Activated CD8-positive, alpha-beta memory T cell treated with anti-CD3 and anti-CD28 coated beads, Interleukin-2, amount 50 U/mL, for 24 hours (primary cell): ENCODE results near the gene CDH4.

Experiments used
- DNase-seq: peaks from one replicate; pipeline ENCODE4 v3.0.0-alpha.2; 2020; ENCODE audit errors: extremely low read depth

Gene CDH4

DNA sequence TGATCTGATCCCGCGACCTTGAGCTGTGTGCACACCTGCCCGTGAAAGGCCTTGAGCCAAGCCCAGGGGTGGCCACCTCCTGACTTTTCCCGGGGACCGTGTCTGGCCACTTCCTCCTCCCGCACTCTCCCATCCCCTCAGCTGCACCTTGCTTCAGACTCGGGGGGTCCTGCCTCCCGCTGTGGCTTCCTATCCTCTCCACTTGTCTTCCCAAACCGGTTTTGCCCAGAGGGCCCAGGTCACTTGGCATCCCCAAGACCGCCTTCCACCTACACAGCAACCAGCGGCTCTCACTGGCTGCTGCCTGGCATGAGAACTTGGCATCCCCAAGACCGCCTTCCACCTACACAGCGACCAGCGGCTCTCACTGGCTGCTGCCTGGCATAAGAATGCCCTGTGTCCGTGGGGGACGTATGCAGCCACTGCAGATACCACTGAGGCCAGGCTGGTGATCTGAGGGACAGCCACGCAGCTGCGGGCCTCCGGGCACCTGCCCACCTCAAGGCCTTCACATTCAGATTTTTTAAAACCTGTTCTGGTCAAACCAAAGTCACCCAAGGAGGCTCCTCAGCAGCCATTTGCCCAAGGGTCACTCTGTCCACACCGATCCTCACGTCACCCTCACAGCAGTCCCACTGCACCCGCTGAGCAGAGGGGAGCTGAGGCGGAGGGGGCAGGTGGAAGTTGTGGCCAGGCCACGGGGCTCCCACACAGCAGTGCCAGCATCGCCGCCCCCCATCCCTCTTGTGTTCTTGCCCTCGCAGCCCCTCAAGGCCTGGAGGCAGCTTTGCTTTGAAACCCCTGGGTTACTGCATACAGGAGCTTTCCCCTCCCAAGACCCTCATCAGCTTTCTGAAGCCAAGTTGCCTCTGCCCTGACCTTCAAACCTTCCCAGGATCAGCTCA, 568.1 kb downstream of the CDH4 start:
- DNase-seq, result no peak

DNA sequence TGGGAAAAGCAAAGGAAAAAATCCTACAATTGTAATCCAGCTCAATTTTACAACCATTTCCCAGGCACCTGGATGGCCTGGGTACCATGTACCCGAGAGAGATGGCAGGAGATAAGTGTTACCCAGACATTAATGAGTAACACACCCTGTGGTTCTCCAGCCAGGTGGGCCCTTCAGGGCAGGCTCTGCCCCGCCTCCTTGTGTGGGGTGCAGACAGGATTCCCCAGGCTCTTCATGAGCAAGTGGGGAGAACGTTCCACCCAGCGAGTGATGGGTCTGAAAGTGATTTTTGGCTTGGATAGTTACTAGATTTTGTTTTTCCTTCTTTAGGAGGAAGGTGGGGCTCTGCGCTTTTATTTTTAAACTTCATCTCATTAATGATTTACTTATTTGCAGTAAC, 569.7 kb downstream of the CDH4 start:
- no peak for DNase-seq

DNA sequence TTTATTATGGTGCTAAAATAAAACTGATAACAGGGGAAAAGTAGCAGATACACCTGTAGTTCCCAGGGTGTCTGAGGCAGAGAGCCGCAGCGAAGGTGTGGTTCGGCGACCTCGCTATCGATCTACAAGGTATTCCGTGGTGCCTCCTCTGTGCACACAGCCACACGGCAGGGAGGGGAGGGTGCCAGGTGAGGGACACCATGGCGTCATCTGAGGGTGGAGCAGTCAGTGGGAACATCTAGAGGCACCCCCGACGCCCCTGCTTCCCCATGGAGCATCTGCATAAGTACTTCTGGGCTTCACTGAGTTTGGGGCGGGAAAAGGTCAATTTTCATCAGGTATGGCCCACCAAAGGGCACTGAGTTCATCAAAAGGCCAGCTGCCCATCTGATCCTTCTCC, 570.3 kb downstream of the CDH4 start:
- DNase-seq, result no peak

DNA sequence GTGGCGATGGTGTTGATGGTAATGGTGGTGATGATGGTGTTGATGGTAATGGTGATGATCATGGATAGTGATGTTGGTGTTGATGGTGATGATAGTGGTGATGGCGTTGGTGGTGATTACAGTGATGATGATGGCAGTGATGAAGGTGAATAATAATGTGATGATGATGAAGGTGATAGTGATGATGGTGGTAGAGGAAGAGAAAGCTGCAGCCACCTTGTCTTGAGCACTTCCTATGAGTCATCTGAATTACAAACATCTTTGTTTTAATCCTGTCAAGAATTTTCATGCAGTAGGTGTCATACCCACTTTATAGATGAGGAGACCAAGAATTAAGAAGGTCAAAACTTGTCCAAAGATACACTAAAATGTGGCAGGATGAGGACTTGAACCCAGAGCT, 571.2 kb downstream of the CDH4 start:
- no peak for DNase-seq

DNA sequence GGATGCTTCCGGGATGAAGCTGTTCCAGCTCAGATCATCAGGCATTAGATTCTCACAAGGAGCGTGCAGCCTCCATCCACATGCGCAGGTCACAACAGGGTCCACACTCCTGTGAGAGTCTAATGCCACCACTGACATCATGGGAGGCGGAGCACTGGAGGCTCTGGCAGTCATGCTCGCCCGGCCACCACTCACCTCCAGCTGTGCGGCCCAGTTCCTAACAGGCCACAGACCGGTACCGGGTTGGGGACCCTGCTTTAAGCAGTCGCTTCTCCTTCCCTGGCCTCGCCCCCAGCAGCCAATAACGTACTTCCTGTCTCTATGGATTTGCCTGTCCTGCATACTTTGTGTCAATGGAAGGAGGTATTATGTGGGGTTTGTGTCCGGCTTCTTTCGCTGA, 576.8 kb downstream of the CDH4 start:
- DNase-seq, result no peak

DNA sequence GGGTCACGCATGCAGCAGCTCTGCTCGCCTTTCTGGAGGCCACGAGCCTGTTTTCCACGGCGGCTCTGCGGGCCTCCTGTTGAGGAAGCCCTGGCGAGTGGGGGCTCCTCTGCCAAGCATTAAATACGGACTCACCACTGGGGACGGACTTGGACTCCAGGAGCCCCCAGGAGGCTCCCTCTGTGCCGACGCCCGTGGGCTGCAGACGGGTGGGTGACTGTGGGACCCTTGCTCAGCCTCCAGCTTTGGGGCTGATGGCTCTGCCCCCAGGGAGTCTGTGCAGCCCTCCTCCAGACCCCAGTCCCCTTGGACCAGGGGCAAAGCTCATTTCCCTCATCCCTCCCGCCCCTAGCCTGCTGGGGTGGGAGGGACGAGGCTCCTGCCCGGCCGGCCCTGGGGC, 577.5 kb downstream of the CDH4 start:
- no peak for DNase-seq

DNA sequence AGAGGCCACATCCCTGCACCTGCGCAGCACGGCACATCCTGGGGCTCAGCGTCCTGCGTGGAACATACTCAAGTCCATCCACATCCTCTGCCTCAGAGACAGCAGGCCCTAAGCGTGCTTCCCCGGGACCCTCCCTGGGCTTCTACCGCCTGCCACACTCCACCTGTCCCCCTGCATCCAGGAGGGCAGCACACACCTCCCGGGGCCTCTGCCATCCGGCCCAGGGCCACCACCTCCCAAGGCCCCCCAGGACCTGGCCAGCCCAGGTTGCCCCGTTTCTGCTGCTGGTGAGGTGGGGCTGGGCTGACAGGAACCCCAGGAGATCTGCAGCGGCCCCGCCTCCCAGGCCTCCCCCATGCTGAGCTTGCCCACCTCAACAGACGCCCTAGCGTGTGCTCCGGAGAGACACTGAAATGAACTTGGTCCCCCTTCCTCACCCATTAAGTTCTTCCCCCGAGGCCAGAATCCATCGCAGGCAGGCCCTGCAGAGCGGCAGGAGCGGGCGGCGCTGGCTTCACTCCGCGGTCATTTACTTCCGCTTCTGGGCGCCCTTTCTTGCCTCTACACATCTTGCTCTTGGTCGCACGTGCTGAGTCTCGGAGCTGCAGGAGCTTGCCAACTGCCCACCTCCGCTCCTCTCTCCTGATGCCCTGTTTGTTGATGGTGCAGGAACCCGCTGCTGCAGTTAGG, 578.3 kb downstream of the CDH4 start:
- no peak for DNase-seq

DNA sequence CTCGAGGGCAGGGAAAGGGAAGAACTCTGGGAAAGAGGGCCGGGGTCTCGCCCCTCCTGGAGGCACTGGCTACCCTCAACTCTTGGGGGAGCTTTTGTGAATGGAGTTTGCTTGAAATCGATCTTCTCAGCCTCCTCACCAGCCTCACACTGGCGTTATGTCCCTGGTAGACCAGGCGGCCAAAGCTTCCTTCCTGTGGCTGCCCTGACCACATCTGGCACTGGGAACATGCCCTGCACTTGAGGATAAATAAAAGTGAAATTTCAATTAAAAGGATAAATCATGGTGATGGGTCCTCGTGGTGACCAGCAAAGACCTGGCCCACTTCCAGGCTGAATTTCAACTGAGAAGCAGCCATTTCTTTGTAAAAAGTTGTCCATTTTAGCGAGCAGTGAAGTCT, 578.9 kb downstream of the CDH4 start:
- DNase-seq, result no peak

DNA sequence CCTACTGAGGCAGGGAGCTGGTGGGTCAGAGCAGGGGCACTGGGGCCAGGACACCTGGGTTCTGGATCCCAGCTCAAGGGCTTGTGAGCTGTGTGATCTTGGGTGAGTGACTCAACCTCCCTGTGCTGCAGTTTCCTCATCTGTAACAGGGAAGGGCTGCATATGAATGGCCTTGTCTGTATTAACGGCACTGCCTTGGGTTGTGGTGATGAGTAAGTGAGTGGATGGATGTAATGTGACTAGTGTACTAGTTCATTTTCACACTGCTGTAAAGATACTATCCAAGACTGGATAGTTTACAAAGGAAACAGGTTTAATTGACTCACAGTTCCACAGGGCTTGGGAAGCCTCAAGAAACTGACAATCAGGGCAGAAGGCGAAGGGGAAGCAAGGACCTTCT, 580.1 kb downstream of the CDH4 start:
- DNase-seq, result no peak

DNA sequence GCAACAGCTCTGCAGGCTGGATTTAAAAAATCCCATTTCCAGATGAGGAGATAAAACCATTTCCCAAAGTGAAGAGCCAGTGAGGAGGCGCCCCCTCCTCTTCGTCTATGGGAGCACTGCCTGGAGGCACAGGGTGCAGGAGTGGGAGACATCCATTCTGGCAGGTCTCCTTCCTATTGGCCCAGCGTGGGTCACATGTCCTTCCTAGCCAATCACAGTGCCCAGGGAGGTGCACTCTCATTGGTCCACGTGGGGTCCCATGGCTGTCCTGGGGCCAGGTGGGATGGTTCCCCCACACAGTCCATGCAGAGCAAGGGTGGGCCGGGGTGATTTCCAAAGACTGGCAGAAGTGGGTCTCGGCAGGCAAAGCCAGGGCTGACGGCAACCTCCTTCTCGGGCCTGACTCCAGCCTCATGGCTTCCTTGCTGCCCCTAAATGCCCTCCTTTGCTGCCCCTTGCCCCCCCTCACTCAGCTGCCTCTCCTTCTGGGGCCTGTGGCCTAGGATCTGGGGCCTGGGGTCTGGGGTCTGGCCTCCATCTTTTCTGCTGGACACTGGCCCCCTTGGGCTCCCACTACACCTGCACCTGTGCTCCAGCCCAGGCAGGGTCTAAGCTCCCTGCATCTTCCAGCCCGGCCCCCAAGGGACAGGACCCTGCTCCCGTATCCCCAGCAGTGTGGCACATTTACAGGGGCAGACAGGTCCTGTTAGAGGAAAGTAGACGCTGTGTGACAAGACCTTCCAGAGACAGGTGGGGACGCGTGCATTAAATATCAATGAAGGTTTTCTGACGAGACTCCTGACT, 581.9 kb downstream of the CDH4 start:
- DNase-seq, result no peak

DNA sequence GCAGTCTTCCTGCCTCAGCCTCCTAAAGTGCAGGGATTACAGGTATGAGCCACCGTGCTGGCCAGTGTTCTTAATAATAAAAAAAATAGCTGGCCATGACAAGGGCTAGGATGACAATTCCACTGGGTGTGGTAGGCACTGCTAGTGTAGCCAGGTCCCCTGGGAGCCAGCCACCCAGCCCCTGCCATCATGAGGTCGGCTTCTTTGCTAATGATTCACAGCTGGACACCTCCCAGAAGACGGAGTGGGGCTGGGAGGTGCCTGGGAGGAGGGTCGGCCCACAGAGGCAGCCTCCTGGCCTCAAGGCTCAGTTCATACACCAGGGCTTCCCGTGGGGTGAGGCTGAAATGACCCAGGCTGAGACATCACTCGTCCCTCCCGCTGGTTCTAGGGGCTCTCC, 583.2 kb downstream of the CDH4 start:
- DNase-seq, result no peak

DNA sequence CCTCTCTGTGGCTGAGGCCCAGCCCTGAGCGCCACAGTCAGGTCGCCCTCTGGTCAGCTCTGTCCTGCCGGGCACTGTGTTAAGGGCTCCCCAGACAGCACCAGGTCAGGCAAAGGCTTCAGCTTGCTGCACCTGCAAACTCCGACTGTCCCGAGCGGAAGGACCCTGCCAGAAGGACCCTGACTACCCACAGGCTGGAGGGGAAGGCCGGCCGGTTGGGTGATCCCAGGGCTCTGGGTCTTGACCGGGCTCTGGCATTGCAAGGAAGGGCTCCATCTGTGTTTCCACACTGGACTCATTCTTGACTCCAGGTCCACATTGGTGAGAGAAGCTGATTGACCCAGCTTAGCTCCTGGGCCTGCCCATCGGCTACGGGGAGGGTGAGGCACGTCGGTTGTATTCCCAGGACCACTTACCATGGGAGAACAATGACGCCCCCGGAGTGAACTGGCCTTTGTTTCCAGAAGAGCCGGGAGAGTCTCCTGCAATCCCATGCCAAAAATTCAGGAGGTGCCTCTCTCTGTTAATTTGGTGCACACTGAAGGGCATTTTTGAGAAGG, 583.8 kb downstream of the CDH4 start:
- no peak for DNase-seq

DNA sequence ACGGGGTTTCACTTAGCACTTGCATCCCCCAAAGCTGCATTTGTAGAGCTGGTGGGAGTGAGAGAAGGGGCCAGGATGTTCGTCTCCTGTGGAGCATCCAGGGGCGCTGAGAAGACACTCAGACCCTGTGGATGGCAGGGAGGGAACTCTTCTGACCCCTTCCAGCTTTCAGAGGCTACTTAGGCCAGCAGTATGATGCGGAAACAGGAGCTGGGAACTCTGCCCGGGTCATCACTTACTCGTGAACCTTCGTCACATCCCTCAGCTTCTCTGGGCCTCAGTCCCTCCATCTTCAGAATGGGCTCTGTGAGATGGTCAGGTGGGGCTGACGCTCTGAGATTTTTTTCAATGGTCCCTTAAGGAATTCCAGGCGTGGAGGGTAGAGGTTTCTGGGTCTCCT, 585.1 kb downstream of the CDH4 start:
- DNase-seq, result no peak

DNA sequence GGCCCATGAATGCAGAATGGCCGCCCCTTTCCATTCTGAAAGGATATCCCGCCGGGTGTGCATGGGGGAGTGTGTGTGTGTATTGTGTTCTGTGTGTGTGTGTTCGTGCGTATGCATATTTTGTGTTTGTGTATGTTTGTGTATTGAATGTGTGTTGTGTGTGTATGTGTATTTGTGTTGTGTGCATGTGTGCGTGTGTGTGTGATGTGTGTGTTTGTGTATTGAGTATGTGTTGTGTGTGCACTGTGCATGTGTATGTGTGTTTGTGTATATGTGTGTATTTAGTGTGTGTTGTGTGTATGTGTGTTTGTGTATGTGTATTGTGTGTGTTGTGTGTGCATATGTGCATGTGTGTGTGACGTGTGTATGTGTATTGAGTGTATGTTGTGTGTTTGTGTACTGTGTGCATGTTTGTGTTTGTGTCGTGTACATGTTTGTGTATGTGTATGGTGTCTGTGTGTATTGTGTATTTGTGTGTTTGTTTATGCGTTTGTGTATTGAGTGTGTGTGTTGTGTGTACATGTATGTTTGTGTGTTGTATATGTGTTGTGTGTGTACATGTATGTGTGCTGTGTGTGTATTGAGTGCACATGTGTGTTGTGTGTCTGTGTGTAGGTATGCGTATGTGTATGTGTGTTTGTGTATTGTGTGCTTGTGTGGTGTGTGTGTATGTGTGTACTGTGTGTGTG, 587.3 kb downstream of the CDH4 start:
- no peak for DNase-seq

DNA sequence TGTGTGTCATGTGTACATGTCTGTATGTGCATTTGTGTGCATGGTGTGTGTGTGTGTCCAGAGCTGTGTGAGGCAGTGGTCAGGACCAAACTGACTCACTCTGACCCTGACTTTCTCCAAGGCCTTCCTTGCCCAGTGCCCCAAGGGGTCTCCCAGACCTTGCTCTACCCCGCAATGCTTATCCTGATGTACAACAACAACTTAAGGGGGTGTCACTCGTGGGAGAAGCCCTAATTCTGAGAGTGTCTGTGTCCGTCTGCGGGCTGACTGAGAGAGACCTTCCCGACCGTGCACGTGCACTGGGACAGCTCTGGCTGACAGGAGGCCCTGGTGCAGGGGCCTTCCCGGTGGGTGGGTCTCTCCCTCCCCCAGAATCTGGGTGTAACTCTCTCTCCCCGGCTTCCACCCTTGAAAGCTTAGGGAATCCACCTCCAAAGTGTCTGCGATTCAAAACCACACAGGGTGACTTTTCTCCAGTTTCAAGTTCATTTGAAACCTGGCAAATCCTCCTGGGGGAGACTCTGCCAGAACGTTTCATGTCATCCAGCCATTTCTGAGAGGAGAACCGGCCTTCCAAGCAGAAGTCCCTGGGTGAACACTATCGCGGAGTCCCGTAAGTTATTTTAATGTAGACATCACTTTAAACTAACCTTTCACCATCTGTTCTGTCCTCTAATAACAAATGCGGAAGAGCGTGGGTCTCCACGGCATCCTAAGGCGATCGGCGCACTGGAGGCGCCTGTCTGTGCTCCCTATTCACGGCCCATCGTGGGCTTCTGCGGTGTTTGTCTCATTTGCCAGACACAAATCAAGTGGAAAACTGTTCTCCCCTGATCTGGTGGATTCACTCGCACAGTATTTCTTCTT, 588.1 kb downstream of the CDH4 start:
- DNase-seq, result no peak

DNA sequence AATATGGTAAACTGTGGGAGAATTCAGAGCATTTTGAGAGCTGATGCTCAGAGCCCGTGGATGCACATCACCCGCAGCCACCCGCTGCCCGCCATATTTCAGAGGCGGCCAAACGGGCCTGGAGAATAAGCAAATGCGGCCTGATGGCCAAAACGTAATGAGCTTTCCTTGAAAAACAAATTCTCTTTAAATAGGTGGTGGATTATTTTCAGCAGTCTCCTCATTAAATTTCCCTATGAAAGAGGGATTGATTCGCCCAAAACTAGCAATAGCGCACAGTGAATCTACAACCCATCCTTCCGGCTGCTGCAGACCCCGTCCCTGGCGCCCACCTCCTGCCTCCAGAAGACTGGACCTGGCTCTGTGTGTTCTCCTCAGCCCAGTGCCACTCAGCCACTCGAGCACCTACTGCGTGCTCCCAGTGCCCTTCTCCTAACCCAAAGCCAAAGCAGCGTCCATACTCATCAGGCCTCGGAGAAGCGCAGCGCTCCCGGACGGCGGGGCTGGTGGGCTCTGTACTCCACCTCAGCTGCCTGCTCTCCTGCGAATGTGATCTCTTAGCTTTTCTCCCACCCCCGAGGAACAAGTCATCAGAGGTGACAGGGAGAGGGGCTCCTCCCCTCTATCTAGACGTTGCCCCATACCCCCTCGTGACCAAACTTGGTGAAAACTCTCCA, 588.9 kb downstream of the CDH4 start:
- DNase-seq, result no peak

DNA sequence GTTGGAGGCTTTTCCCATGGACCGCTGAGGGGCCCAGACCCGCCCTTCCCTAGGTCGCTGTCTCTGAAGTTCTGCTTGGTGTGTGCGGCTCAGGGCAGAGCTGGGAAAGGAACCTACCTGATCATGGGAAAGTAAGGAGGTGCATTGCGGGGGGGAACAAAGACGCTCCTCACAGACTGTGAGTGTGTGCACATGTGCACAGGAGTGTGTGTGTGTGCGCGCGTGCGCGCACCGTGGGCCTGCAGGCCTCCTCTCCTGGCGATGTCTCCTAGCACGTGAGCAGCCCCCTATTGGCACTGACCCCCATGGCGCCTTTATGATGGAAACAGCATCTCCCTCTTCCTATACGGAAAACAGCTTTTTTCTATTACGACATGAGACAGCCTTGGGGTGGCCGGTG, 589.5 kb downstream of the CDH4 start:
- DNase-seq, result no peak

DNA sequence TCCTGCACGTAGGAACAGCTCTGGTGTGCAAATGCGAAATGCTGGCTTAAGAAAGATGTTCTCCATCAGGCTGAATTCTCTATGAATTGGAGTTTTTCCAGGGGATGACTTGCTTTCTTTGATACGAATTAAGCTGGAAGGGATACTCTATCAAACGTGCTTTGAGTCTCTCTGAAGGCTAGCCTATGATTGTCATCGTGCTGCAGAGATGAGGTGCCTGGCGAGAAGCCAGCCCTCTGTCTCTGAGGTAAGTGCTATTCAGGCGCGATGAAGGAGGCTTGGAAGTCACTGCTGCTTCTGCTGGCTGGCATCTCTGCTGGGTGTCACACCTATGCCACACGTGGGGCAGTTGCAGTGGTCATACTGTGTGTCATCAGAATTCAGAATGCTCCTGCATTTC, 589.9 kb downstream of the CDH4 start:
- DNase-seq, result no peak

DNA sequence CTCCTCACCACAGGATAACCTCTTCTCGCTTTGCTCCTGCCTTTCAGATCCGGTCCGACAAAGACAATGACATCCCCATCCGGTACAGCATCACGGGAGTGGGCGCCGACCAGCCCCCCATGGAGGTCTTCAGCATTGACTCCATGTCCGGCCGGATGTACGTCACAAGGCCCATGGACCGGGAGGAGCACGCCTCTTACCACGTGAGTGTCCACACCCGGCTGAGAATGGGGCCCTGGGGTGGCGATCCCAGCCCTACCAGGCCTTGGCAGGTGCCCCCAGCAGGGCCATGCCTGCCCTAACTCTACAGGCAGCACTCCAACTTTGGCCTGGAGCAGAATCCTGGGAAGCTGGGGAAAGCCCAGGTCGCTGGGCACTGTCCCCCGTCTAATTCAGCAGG, 592.6 kb downstream of the CDH4 start:
- no peak for DNase-seq

DNA sequence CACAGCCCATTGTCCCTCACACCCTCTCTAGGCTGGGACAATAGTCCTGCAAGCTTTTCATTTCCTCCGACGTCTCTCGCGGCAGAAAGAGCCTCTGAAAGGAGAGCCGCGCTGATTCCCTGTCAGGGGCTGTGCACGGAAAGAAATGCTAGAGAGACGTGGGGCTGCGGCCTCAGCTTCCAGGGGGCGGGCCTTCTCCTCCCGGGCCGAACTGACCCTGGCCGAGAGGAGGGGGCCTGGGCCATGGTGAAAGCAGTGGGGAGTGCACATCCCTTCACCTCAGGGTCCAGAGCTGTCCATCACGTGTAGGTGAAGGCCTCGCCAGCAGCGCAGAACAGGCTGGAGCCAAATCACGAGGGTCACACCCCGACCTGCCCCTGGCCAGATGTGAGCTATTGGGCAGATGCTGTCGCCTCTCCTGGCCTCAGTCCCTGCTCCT, 593.2 kb downstream of the CDH4 start:
- DNase-seq, result no peak
